ENCODE results near the gene KCNJ10.

GRCh38 chr1:160031365-160032164 is 38.4 kb downstream of the KCNJ10 start, which contains the start of gene PIGM:
- no peak for TF ChIP-seq CTCF (IDR thresholded peaks at IDR 0.05; ENCODE audit: borderline replicate concordance, extremely low read depth, low read length, poor library complexity, severe bottlenecking)
- TF ChIP-seq EZH2 (IDR thresholded peaks at IDR 0.05; ENCODE audit: borderline replicate concordance, low read depth, low read length, severe bottlenecking) = no peak
